OCI-LY1 (cell line): ENCODE measurements around the gene MFSD12.

Experiments used
- H2AFZ ChIP-seq: fragments of 200-600 bp; sonication (generic), shearing (Covaris generic); 2 replicates; pipeline ENCODE4 v1.6.0; 2014; ENCODE audit warnings: antibody characterized with exemption, mild to moderate bottlenecking, low read length
- H3F3A ChIP-seq: fragments of 200-600 bp; sonication (generic), shearing (Covaris generic); 2 replicates; pipeline ENCODE4 v1.6.0; 2014; ENCODE audit warnings: mild to moderate bottlenecking, antibody characterized with exemption, low read length, moderate library complexity; ENCODE audit not compliant: insufficient read depth
- H3K27ac ChIP-seq: fragments of 200-600 bp; sonication (generic); 2 replicates; pipeline ENCODE4 v1.5.1; 2014; ENCODE audit warnings: low read length, mixed run types, mild to moderate bottlenecking, low read depth; ENCODE audit not compliant: poor library complexity, severe bottlenecking
- H3K27me3 ChIP-seq: fragments of 200-600 bp; sonication (generic); 2 replicates; pipeline ENCODE4 v1.6.0; 2014; ENCODE audit warnings: antibody characterized with exemption, mild to moderate bottlenecking, low read length, moderate library complexity; ENCODE audit not compliant: insufficient read depth
- H3K36me3 ChIP-seq: fragments of 200-600 bp; sonication (generic); 2 replicates; pipeline ENCODE4 v1.6.1; 2014; ENCODE audit warnings: mild to moderate bottlenecking, antibody characterized with exemption, low read length, moderate library complexity, mixed read lengths; ENCODE audit not compliant: insufficient read depth
- H3K4me1 ChIP-seq: fragments of 200-600 bp; sonication (generic); 2 replicates; pipeline ENCODE4 v1.5.1; 2014; ENCODE audit warnings: mild to moderate bottlenecking, low read length, moderate library complexity; ENCODE audit not compliant: insufficient read depth, severe bottlenecking
- H3K4me2 ChIP-seq: fragments of 200-600 bp; sonication (generic), shearing (Covaris generic); 2 replicates; pipeline ENCODE4 v1.6.1; 2014; ENCODE audit warnings: low read length
- H3K4me3 ChIP-seq: fragments of 200-600 bp; sonication (generic); 2 replicates; pipeline ENCODE4 v1.5.1; 2014; ENCODE audit warnings: low read length, low read depth, mild to moderate bottlenecking, mixed read lengths; ENCODE audit not compliant: poor library complexity, severe bottlenecking
- H3K79me2 ChIP-seq: fragments of 200-600 bp; shearing (Covaris generic); 2 replicates; pipeline ENCODE4 v1.6.1; 2016; ENCODE audit warnings: mixed run types, low read length, mixed read lengths; ENCODE audit not compliant: insufficient read depth
- H3K9ac ChIP-seq: fragments of 200-600 bp; sonication (generic), shearing (Covaris generic); 2 replicates; pipeline ENCODE4 v1.6.1; 2014; ENCODE audit warnings: mild to moderate bottlenecking, low read length, mixed read lengths
- H3K9me2 ChIP-seq: fragments of 200-600 bp; sonication (generic), shearing (Covaris generic); 2 replicates; pipeline ENCODE4 v1.6.1; 2014; ENCODE audit warnings: low read depth, mild to moderate bottlenecking, low read length, mixed read lengths
- H3K9me3 ChIP-seq: fragments of 200-600 bp; shearing (Covaris generic); 2 replicates; pipeline ENCODE4 v1.6.1; 2014; ENCODE audit warnings: low read length, mixed read lengths
- H4K20me1 ChIP-seq: fragments of 200-600 bp; sonication (generic), shearing (Covaris generic); 2 replicates; pipeline ENCODE4 v1.6.0; 2016; ENCODE audit warnings: mild to moderate bottlenecking, low read length; ENCODE audit not compliant: insufficient read depth
- EZH2 ChIP-seq: fragments of 200-600 bp; sonication (generic), shearing (Covaris generic); IDR thresholded peaks from 2 replicates; pipeline ENCODE4 v1.8.0; 2017; ENCODE audit warnings: borderline replicate concordance, mixed run types, mild to moderate bottlenecking, antibody characterized with exemption, low read length, moderate library complexity, mixed read lengths
- TF ChIP-seq, protein P1 (sequence below): fragments of 200-600 bp; sonication (generic), shearing (Covaris generic); IDR thresholded peaks from 2 replicates; pipeline ENCODE4 v1.5.1; 2017; ENCODE audit warnings: mild to moderate bottlenecking, antibody characterized with exemption, low read length, moderate library complexity, mixed read lengths

MFSD12 gene

DNA sequence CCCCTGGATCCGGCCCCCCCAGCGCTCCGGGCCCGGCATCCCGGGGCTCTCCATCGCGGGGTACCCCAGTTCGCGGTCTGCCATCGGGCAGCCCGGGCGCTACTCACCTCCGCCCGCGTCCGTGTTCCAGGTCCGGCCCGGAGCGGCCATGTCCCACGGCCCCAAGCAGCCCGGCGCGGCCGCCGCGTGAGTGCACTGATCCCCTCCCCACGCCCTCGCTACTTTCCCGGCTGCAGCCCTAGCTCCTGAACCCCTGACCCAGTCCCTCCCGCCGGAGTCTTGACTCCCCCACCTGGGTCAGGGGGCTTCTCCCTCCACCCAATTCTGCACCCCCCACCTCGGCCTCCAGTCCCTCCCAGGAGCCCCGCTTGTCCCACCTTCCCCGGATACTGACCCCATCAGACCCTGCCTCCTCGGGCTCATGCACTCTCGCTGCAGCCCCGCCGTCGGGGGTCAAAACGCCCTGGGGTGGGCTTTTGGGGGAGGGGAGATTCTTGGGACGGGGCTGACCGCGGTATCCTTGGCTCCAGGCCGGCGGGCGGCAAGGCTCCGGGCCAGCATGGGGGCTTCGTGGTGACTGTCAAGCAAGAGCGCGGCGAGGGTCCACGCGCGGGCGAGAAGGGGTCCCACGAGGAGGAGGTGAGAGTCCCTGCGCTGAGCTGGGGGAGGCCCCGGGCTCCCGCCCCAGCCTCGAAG lies 15.9 kb upstream of the MFSD12 start:
- H3K79me2 ChIP-seq: no peaks in the 10 kb centered on the region
- H2AFZ ChIP-seq: no peak overlapping the region
- H3K9me3 ChIP-seq: no peaks in the 10 kb centered on the region
- peak overlapping the region; percentile 68 for H3K27ac ChIP-seq
- H3K4me3 ChIP-seq: peak overlapping the region; percentile 88
- peak overlapping the region; percentile 75 for H3K4me2 ChIP-seq
- H3K36me3 ChIP-seq: peaks cover 18% of the 10 kb centered on the region
- peaks cover 21% of the 10 kb centered on the region for H3K4me1 ChIP-seq
- H3K9ac ChIP-seq: peak overlapping the region; percentile 82
- H3K9me2 ChIP-seq: no peaks in the 10 kb centered on the region
- H3F3A ChIP-seq: 0 out of 2 replicates have a peak, but pooled peaks cover 3% of the 10 kb centered on the region
- no peak for TF ChIP-seq EZH2
- TF ChIP-seq, protein P1, sequence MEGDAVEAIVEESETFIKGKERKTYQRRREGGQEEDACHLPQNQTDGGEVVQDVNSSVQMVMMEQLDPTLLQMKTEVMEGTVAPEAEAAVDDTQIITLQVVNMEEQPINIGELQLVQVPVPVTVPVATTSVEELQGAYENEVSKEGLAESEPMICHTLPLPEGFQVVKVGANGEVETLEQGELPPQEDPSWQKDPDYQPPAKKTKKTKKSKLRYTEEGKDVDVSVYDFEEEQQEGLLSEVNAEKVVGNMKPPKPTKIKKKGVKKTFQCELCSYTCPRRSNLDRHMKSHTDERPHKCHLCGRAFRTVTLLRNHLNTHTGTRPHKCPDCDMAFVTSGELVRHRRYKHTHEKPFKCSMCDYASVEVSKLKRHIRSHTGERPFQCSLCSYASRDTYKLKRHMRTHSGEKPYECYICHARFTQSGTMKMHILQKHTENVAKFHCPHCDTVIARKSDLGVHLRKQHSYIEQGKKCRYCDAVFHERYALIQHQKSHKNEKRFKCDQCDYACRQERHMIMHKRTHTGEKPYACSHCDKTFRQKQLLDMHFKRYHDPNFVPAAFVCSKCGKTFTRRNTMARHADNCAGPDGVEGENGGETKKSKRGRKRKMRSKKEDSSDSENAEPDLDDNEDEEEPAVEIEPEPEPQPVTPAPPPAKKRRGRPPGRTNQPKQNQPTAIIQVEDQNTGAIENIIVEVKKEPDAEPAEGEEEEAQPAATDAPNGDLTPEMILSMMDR: no peak
- no peaks in the 10 kb centered on the region for H4K20me1 ChIP-seq
- peaks cover 6% of the 10 kb centered on the region; the same call in 1 of the 2 replicates for H3K27me3 ChIP-seq

DNA sequence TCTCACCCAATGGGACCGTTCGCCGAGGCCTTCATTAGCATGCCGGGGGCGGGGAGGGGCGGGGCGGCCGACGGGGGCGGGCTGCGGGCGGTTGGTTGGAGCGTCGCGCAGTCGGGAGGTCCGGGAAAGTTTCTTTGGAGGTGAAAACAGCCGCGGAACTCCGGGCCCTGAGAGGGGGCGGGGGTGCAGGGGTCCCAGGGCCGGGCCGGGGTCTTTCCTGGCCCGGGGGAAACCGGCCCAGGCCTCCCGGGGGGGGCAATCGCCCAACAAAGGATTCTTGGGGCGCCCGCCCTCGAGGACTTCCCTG lies 15.4 kb upstream of the MFSD12 start, which contains the start of gene HMG20B:
Gene HMG20B, plus strand, starts transcription at position 90 of the 307 bp plus-strand sequence. CDS start 366 bp downstream, outside the sequence.
- H3K9me2 ChIP-seq: no peaks in the 10 kb centered on the region
- H3K9ac ChIP-seq: peak within 1 kb of the TSS; percentile 82
- peak within 1 kb of the TSS; percentile 68 for H3K27ac ChIP-seq
- H4K20me1 ChIP-seq: no peaks in the 10 kb centered on the region
- H3K9me3 ChIP-seq: no peaks in the 10 kb centered on the region
- H3K4me3 ChIP-seq: peak within 1 kb of the TSS; percentile 88
- TF ChIP-seq, protein P1: no peak
- no peak for TF ChIP-seq EZH2
- no peaks in the 10 kb centered on the region for H3K79me2 ChIP-seq
- peak within 1 kb of the TSS; percentile 99 for H3K4me2 ChIP-seq
- H3F3A ChIP-seq: 0 out of 2 replicates have a peak, but pooled peaks cover 3% of the 10 kb centered on the region
- H2AFZ ChIP-seq: peak within 1 kb of the TSS; percentile 91
- H3K36me3 ChIP-seq: peaks cover 18% of the 10 kb centered on the region
- peaks cover 6% of the 10 kb centered on the region; the same call in 1 of the 2 replicates for H3K27me3 ChIP-seq
- peaks cover 21% of the 10 kb centered on the region for H3K4me1 ChIP-seq

DNA sequence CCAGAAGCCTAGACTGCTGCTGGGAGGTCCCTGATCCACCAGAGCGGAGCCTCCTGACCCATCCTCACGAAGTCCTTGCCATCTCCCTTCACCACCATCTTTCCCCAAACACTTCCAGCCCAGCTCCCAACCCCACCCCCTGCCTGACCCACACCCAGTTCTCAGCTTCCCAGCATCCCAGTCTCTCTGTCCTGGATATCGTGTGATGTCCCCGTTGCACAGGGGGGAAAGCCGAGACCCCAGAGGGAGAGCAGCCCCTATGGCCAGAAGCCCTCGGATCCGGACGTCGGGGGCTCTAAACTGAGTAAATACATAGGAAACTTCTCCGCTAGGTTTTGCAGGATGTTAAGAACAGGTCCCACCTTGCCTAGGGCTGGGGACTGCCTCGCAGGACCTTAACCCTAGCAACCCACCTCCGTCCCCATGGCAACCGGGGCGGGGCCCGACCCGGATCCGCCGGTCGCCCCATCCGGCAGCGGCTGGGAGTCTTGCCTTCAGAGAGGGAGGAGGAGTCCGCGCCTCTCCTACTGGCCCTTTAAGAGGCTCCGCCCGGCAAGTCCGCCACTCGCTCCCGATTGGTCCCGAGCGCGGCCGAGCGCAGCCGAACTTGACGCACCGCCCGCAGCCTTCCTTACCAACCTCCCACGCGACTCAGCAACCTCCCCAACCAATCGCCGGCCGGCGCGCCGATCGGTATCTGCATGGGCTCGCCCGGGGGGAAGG lies 14.9 kb upstream of the MFSD12 start:
- H4K20me1 ChIP-seq: no peaks in the 10 kb centered on the region
- 0 out of 2 replicates have a peak, but pooled peaks cover 3% of the 10 kb centered on the region for H3F3A ChIP-seq
- H3K27me3 ChIP-seq: peaks cover 6% of the 10 kb centered on the region; the same call in 1 of the 2 replicates
- H3K79me2 ChIP-seq: no peaks in the 10 kb centered on the region
- H3K4me2 ChIP-seq: peak overlapping the region; percentile 99
- peaks cover 21% of the 10 kb centered on the region for H3K4me1 ChIP-seq
- peak overlapping the region; percentile 91 for H2AFZ ChIP-seq
- no peaks in the 10 kb centered on the region for H3K9me2 ChIP-seq
- TF ChIP-seq, protein P1: no peak
- no peak for TF ChIP-seq EZH2
- peak overlapping the region; percentile 56 for H3K9ac ChIP-seq
- H3K27ac ChIP-seq: no peak overlapping the region
- H3K9me3 ChIP-seq: no peaks in the 10 kb centered on the region
- peaks cover 18% of the 10 kb centered on the region for H3K36me3 ChIP-seq
- H3K4me3 ChIP-seq: peak overlapping the region; percentile 65
